G401.6 (cell line): ENCODE data around the gene NKD1.

Source experiments
- FAIRE-seq: peaks from 2 replicates; lab custom pipeline; 2012; peaks lifted over from hg19 to GRCh38; lab: Jason Lieb, UNC

Gene NKD1

GRCh38 chr16:50580180-50580798 lies 32.1 kb downstream of the NKD1 start:
- no peak for FAIRE-seq

- FAIRE-seq = no peak
These were observed 33.6 kb downstream of the NKD1 start for GRCh38 chr16:50581845-50582244.

- no peak for FAIRE-seq
These were observed 35.0 kb downstream of the NKD1 start for GRCh38 chr16:50583211-50583610.

- FAIRE-seq = no peak
These were observed 36.0 kb downstream of the NKD1 start for GRCh38 chr16:50584033-50584722.

- FAIRE-seq = no peak
These were observed 37.2 kb downstream of the NKD1 start for GRCh38 chr16:50585331-50585776.

- no peak for FAIRE-seq
These were observed 39.3 kb downstream of the NKD1 start for GRCh38 chr16:50587543-50587942.

GRCh38 chr16:50588276-50588675 lies 40.1 kb downstream of the NKD1 start:
- no peak for FAIRE-seq

- FAIRE-seq = no peak
These were observed 43.0 kb downstream of the NKD1 start for GRCh38 chr16:50591209-50591608.

- no peak for FAIRE-seq
These were observed 43.9 kb downstream of the NKD1 start for GRCh38 chr16:50591800-50592771.

- FAIRE-seq = no peak
These were observed 44.8 kb downstream of the NKD1 start for GRCh38 chr16:50592996-50593395.

GRCh38 chr16:50593410-50594150 lies 45.4 kb downstream of the NKD1 start:
- no peak for FAIRE-seq

GRCh38 chr16:50594308-50595260 lies 46.4 kb downstream of the NKD1 start:
- FAIRE-seq = no peak

GRCh38 chr16:50595859-50596258 lies 47.7 kb downstream of the NKD1 start:
- FAIRE-seq = no peak

GRCh38 chr16:50596762-50597450 lies 48.7 kb downstream of the NKD1 start:
- no peak for FAIRE-seq

GRCh38 chr16:50597563-50598255 lies 49.5 kb downstream of the NKD1 start:
- FAIRE-seq = no peak

- FAIRE-seq = no peak
These were observed 50.2 kb downstream of the NKD1 start for GRCh38 chr16:50598256-50598894.

- no peak for FAIRE-seq
These were observed 50.8 kb downstream of the NKD1 start for GRCh38 chr16:50598936-50599361.

GRCh38 chr16:50599494-50599893 lies 51.3 kb downstream of the NKD1 start:
- no peak for FAIRE-seq
